Esophagus muscularis mucosa (tissue), 4 donors: ENCODE results near the gene MAP2K6. TPM values are rescaled to one million over a fixed set of nuclear protein-coding genes. Genes with fewer than 3 reads are reported as not detected.
A peak's percentile ranks its signal among the peaks of the same experiment; 100 is the strongest.

Experiments
- DNase-seq: peaks from one replicate; pipeline ENCODE4 v3.0.0-alpha.2; 2017; ENCODE audit errors: extremely low spot score
- H3K27ac ChIP-seq, 4 donors: fragments of 200-600 bp; sonication (generic); replicated peaks in 1 of 4; 1 replicate in 3 of 4; 2 replicates in 1 of 4; pipeline ENCODE4 v1.5.1; 2016 to 2019; ENCODE audit warnings: mild to moderate bottlenecking in 1 of 4
- H3K27me3 ChIP-seq, 4 donors: fragments of 200-600 bp; sonication (generic); one replicate each; pipeline versions ENCODE4 v1.5.1 to v1.6.0; 2016 to 2019
- H3K36me3 ChIP-seq, 4 donors: fragments of 200-600 bp; sonication (generic); one replicate each; pipeline ENCODE4 v1.5.1; 2016 to 2019
- H3K4me1 ChIP-seq, 4 donors: fragments of 200-600 bp; sonication (generic); one replicate each; pipeline ENCODE4 v1.5.1; 2016 to 2019
- H3K4me3 ChIP-seq, 4 donors: fragments of 200-600 bp; sonication (generic); 1 replicate in 2 of 4; 2 replicates in 2 of 4; pipeline ENCODE4 v1.5.1; 2016 to 2019; ENCODE audit warnings: mild to moderate bottlenecking in 4 of 4, moderate library complexity in 1 of 4
- H3K9me3 ChIP-seq, 4 donors: fragments of 200-600 bp; sonication (generic); 1 replicate in 3 of 4; 2 replicates in 1 of 4; pipeline ENCODE4 v1.5.1; 2016 to 2019
- EP300 ChIP-seq: sonication (generic); formaldehyde crosslinking; IDR thresholded peaks from one replicate; pipeline ENCODE4 v1.6.1; 2017; ENCODE audit warnings: antibody characterized with exemption
- POLR2A ChIP-seq: fragments of 450-650 bp; IDR thresholded peaks from one replicate; pipeline ENCODE4 v1.6.1; 2017; ENCODE audit warnings: antibody characterized with exemption, moderate library complexity, mild to moderate bottlenecking, low read depth
- POLR2AphosphoS5 ChIP-seq, 2 donors: sonication (generic); formaldehyde crosslinking; IDR thresholded peaks; one replicate each; pipeline ENCODE4 v1.6.1; 2017; ENCODE audit warnings: antibody characterized with exemption in 2 of 2
- WGBS: methylation state at CpG from one replicate; pipeline ENCODE4 v1.1.5; 2018; 5-methylcytosine and 5-hydroxymethylcytosine counted together
- intact Hi-C: fragments of 100-400 bp; cut with DNase I; formaldehyde crosslinking; loops from one replicate; pipeline ENCODE4 v1.15.1; 2023
- total RNA-seq, 4 donors: library from RNA; depleted of rRNA; stranded (reverse); fragments of >200 nt; gene quantifications; one replicate each; pipeline versions ENCODE4 v1.1.0 to v1.2.1, GENCODE V29; 2016
- TF ChIP-seq, protein P1 (sequence below), 3 experiments: fragments of 200-600 bp in 2 of 3; fragments of 450-650 bp in 1 of 3; sonication (generic) in 2 of 3; IDR thresholded peaks; one replicate each; pipeline ENCODE4 v1.5.1; 2017 to 2019; ENCODE audit warnings: antibody characterized with exemption in 3 of 3, mild to moderate bottlenecking in 2 of 3, moderate library complexity in 1 of 3

The MAP2K6 gene
- total RNA-seq, 4 donors from 2014 or later, result 0.83 to 3.1 (median 1.5) TPM

GRCh38 chr17:69430488-69430887 lies 16.0 kb downstream of the MAP2K6 start:
- intact Hi-C loops, result no loop called here
- TF ChIP-seq EP300, result no peak
- no peak for TF ChIP-seq POLR2A
- TF ChIP-seq, protein P1, sequence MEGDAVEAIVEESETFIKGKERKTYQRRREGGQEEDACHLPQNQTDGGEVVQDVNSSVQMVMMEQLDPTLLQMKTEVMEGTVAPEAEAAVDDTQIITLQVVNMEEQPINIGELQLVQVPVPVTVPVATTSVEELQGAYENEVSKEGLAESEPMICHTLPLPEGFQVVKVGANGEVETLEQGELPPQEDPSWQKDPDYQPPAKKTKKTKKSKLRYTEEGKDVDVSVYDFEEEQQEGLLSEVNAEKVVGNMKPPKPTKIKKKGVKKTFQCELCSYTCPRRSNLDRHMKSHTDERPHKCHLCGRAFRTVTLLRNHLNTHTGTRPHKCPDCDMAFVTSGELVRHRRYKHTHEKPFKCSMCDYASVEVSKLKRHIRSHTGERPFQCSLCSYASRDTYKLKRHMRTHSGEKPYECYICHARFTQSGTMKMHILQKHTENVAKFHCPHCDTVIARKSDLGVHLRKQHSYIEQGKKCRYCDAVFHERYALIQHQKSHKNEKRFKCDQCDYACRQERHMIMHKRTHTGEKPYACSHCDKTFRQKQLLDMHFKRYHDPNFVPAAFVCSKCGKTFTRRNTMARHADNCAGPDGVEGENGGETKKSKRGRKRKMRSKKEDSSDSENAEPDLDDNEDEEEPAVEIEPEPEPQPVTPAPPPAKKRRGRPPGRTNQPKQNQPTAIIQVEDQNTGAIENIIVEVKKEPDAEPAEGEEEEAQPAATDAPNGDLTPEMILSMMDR (IDR thresholded peaks at IDR 0.05), result no peak
- TF ChIP-seq POLR2AphosphoS5 (IDR thresholded peaks at IDR 0.05), result no peak
- no peaks in the 10 kb centered on the region for H3K27me3 ChIP-seq
- H3K4me1 ChIP-seq, result peaks cover 6 to 9% (median 9%) of the 10 kb centered on the region in 4 donors
- H3K9me3 ChIP-seq, result no peaks in the 10 kb centered on the region
- no peak overlapping the region for H3K4me3 ChIP-seq
- DNase-seq, result no peak
- H3K36me3 ChIP-seq, result no peaks in the 10 kb centered on the region
- 53% methylated on average over 4 of the region's 4 CpGs for WGBS
- H3K27ac ChIP-seq, result no peak overlapping the region

DNA sequence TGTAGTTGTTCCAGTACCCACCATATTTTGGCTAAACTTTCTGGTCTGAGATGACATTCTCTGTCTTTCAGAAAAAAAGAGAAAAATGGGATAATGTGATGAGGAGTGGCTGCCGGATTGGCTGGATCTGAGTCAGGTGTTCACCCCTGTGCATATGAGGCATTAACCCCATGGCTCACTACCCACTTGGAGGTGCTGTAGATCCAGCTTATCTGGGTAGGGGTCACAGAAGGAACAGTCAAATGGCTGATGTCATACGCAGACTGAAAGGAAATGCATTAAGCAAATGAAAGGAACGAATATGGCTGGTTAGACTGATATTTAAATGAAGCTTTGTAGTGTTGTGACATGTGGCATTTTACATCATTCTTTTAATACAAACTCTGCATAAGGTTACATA lies 17.3 kb downstream of the MAP2K6 start:
- no peak overlapping the region for H3K27ac ChIP-seq
- TF ChIP-seq, protein P1 (IDR thresholded peaks at IDR 0.05), result no peak
- TF ChIP-seq POLR2AphosphoS5 (IDR thresholded peaks at IDR 0.05), result no peak
- no peak for TF ChIP-seq EP300
- TF ChIP-seq POLR2A, result no peak
- no peak for DNase-seq
- H3K4me3 ChIP-seq, result no peak overlapping the region
- H3K27me3 ChIP-seq, result no peaks in the 10 kb centered on the region
- intact Hi-C loops, result no loop called here
- no peaks in the 10 kb centered on the region for H3K36me3 ChIP-seq
- no peaks in the 10 kb centered on the region for H3K9me3 ChIP-seq
- 93% methylated on average over 3 of the region's 3 CpGs for WGBS
- peaks cover 6 to 9% (median 9%) of the 10 kb centered on the region in 4 donors for H3K4me1 ChIP-seq

GRCh38 chr17:69433093-69433492 lies 18.6 kb downstream of the MAP2K6 start:
- Histone ChIP-seq H3K4me3 (no peak overlapping the region), H3K36me3 (no peaks in the 10 kb centered on the region), H3K4me1 (peaks cover 6 to 9% (median 9%) of the 10 kb centered on the region in 4 donors), H3K27ac (no peak overlapping the region), H3K9me3 (no peaks in the 10 kb centered on the region), H3K27me3 (no peaks in the 10 kb centered on the region)
- no peak for DNase-seq
- TF ChIP-seq, protein P1 (IDR thresholded peaks at IDR 0.05), result no peak
- TF ChIP-seq POLR2A (no peak), POLR2AphosphoS5 (IDR thresholded peaks at IDR 0.05) (no peak)
- intact Hi-C loops, result no loop called here
- 87% methylated on average over 3 of the region's 3 CpGs for WGBS

DNA sequence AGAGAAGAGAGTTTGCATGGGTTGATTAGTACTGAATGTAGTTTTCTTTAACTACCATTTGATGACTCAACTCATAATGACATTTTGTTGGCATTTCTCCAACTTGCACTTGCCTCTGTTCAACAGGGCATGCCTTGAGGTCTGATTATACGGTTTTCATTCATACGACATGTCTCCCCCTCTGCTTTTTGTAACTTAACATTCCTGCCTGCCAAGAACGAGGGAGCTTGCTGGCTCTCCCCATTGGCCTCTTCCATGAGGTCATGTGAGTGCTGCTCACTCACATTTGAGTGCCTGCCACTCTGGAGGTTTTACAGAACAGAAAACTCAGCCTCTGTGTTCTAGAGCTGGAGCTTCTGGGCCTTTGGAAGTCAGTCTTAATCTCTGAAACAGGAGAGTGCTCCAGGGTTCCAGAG lies 19.7 kb downstream of the MAP2K6 start:
- no peak for DNase-seq
- no peak for TF ChIP-seq POLR2AphosphoS5 (IDR thresholded peaks at IDR 0.05)
- no peak for TF ChIP-seq EP300
- no peak for TF ChIP-seq POLR2A
- TF ChIP-seq, protein P1 (IDR thresholded peaks at IDR 0.05), result no peak

More for the DNA sequence above, 19.7 kb downstream of the MAP2K6 start:
- H3K27ac ChIP-seq, result peak overlapping the region in 1 of 4 donors; percentile 13
- no peaks in the 10 kb centered on the region for H3K27me3 ChIP-seq
- no peaks in the 10 kb centered on the region for H3K9me3 ChIP-seq
- 24% methylated on average over 3 of the region's 3 CpGs for WGBS
- no peak overlapping the region for H3K4me3 ChIP-seq
- H3K36me3 ChIP-seq, result no peaks in the 10 kb centered on the region
- peaks cover 6 to 9% (median 9%) of the 10 kb centered on the region in 4 donors for H3K4me1 ChIP-seq
- intact Hi-C loops, result no loop called here
